AG09319 (cell line): ENCODE results near the gene GAREM2.

Experiments used
- DNase-seq: peaks from one replicate; pipeline ENCODE4 v3.0.0-alpha.2; 2010; ENCODE audit warnings: low read depth; ENCODE audit errors: extremely low read depth
- TF ChIP-seq, protein P1 (sequence below): IDR thresholded peaks from 2 replicates; pipeline ENCODE4 v1.5.1; 2011; ENCODE audit warnings: low read depth, mild to moderate bottlenecking, inconsistent platforms, low read length, moderate library complexity

Gene GAREM2

DNA sequence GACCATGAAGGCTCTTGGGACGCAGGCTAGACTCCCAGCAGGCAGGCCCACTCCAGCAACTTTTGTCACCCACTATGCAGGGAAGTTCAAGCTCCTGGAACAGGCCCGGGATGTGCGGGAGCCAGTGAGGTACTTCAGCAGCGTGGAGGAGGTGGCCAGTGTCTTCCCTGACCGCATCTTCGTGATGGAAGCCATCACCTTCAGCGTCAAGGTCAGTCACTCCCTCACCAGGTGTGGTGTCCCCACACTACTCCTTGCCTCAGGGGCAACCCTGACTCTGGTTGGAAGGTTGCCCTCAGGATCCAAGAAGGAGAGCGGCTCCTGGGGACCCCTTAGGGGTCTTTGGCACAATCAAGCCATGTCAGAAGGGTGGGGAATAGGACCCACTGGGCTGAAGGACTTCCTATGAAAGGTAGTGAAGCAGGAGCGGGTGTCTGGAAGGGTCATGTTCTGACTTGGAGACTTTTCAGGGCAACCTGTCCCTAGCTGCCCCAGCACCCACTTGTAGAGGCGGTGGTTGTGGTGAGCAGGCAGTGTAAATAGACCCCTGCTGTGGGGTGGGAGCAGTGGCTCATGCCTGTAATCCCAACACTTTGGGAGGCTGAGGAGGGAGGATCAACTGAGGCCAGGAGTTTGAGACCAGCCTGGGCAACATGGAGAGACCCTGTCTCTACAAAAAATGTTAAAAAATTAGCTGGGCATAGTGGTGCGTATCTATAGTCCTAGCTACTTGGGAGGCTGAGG lies 10.2 kb downstream of the GAREM2 start:
- DNase-seq: no peak
- TF ChIP-seq, protein P1, sequence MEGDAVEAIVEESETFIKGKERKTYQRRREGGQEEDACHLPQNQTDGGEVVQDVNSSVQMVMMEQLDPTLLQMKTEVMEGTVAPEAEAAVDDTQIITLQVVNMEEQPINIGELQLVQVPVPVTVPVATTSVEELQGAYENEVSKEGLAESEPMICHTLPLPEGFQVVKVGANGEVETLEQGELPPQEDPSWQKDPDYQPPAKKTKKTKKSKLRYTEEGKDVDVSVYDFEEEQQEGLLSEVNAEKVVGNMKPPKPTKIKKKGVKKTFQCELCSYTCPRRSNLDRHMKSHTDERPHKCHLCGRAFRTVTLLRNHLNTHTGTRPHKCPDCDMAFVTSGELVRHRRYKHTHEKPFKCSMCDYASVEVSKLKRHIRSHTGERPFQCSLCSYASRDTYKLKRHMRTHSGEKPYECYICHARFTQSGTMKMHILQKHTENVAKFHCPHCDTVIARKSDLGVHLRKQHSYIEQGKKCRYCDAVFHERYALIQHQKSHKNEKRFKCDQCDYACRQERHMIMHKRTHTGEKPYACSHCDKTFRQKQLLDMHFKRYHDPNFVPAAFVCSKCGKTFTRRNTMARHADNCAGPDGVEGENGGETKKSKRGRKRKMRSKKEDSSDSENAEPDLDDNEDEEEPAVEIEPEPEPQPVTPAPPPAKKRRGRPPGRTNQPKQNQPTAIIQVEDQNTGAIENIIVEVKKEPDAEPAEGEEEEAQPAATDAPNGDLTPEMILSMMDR: no peak

GRCh38 chr2:26184121-26184520 lies 11.2 kb downstream of the GAREM2 start:
- DNase-seq: no peak
- TF ChIP-seq, protein P1: no peak

GRCh38 chr2:26184555-26185303 lies 11.8 kb downstream of the GAREM2 start:
- TF ChIP-seq, protein P1: peak; percentile 50
- peak; percentile 60 for DNase-seq

- TF ChIP-seq, protein P1: no peak
- no peak for DNase-seq
Measured at GRCh38 chr2:26185304-26185928, 12.5 kb downstream of the GAREM2 start.

DNA sequence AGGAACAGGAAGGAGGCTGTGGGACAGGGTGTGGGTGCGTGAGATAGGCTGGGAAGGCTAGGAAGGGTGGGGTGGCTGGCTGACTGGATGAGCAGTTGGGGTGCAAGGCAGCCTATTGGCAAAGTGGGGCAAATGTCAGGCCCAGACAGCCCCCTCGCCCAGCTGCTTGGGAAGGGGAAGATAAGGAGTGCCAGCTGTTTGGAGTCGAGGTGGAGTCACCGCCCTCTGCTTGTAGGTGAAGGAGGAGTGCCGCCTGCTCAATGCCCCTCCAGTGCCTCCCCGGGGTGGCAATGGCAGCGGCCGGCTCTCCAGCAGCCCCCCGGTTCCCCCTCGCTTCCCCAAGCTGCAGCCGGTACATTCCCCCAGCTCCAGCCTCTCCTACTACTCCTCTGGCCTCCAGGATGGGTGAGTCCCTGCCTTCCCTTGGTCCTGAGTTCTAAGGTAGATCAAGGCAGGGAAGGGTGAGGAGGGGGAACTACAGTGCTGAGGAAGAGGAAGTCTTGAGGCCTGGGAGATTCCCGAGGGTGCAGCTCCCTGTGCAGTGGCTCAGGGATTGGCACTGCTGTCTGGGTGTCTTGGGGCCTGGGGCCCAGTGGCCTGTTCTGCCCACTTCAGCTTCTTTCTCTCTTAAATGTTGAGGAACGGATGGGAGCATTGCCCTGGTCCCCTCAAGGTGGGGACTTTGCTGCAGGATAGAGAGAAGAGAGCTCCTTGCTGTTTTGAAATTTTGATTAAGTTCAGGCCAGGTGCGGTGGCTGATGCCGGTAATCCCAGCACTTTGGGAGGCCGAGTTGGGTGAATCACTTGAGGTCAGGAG lies 13.3 kb downstream of the GAREM2 start:
- no peak for DNase-seq

GRCh38 chr2:26187114-26187513 lies 14.2 kb downstream of the GAREM2 start:
- TF ChIP-seq, protein P1: no peak
- DNase-seq: no peak

More for the DNA sequence above, 13.3 kb downstream of the GAREM2 start:
- TF ChIP-seq, protein P1: no peak
